Tibial nerve (tissue), 4 donors: Measurements from ENCODE around the gene LSMEM2. TPM values are rescaled to one million over a fixed set of nuclear protein-coding genes. Genes with fewer than 3 reads are reported as not detected.

Source experiments
- DNase-seq, 2 donors: peaks; one replicate each; pipeline ENCODE4 v3.0.0-alpha.2; 2019; ENCODE audit warnings: low spot score in 2 of 2
- H3K27ac ChIP-seq, 4 donors: fragments of 200-600 bp; sonication (generic) in 3 of 4; one replicate each; pipeline ENCODE4 v1.5.1; 2017 to 2019; ENCODE audit warnings: mild to moderate bottlenecking in 1 of 4
- H3K27me3 ChIP-seq, 2 donors: fragments of 200-600 bp; sonication (generic) in 1 of 2; one replicate each; pipeline versions ENCODE4 v1.5.1 to v1.6.0; 2017 to 2019
- H3K36me3 ChIP-seq, 3 donors: fragments of 200-600 bp; sonication (generic); one replicate each; pipeline ENCODE4 v1.5.1; 2018 to 2019
- H3K4me1 ChIP-seq, 4 donors: fragments of 200-600 bp; sonication (generic) in 3 of 4; one replicate each; pipeline ENCODE4 v1.5.1; 2017 to 2019
- H3K4me3 ChIP-seq, 4 donors: fragments of 200-600 bp; sonication (generic) in 3 of 4; one replicate each; pipeline ENCODE4 v1.5.1; 2017 to 2019; ENCODE audit warnings: mild to moderate bottlenecking in 1 of 4, moderate library complexity in 1 of 4
- H3K9me3 ChIP-seq, 4 donors: fragments of 200-600 bp; sonication (generic) in 3 of 4; one replicate each; pipeline ENCODE4 v1.5.1; 2017 to 2019
- EP300 ChIP-seq, 2 donors: sonication (generic); formaldehyde crosslinking; IDR thresholded peaks; one replicate each; pipeline ENCODE4 v1.6.1; 2017; ENCODE audit warnings: antibody characterized with exemption in 2 of 2, mild to moderate bottlenecking in 1 of 2
- POLR2A ChIP-seq, 2 donors: fragments of 450-650 bp; IDR thresholded peaks; one replicate each; pipeline ENCODE4 v1.6.1; 2017; ENCODE audit warnings: antibody characterized with exemption in 2 of 2, mild to moderate bottlenecking in 2 of 2, moderate library complexity in 2 of 2
- WGBS, 2 donors: methylation state at CpG; one replicate each; pipeline ENCODE4 v1.1.5; 2018; 5-methylcytosine and 5-hydroxymethylcytosine counted together
- total RNA-seq, 4 donors: library from RNA; depleted of rRNA; stranded (reverse); fragments of >200 nt; gene quantifications; one replicate each; pipeline ENCODE4 v1.1.0, GENCODE V29; 2016
- TF ChIP-seq, protein P1 (sequence below), 5 experiments: fragments of 200-600 bp in 3 of 5; fragments of 450-650 bp in 2 of 5; sonication (generic) in 3 of 5; IDR thresholded peaks; one replicate each; pipeline ENCODE4 v1.5.1; 2016 to 2019; ENCODE audit warnings: antibody characterized with exemption in 5 of 5, mild to moderate bottlenecking in 3 of 5, moderate library complexity in 2 of 5

The LSMEM2 gene
- total RNA-seq, 4 donors from 2014 or later: 2.0 to 3.1 (median 2.5) TPM

GRCh38 chr3:50256978-50257890 is 21.7 kb upstream of the LSMEM2 start:
- H3K27me3 ChIP-seq: no peaks in the 10 kb centered on the region
- H3K27ac ChIP-seq: peak overlapping the region; percentile 91 to 98 (median 97)
- TF ChIP-seq, protein P1, sequence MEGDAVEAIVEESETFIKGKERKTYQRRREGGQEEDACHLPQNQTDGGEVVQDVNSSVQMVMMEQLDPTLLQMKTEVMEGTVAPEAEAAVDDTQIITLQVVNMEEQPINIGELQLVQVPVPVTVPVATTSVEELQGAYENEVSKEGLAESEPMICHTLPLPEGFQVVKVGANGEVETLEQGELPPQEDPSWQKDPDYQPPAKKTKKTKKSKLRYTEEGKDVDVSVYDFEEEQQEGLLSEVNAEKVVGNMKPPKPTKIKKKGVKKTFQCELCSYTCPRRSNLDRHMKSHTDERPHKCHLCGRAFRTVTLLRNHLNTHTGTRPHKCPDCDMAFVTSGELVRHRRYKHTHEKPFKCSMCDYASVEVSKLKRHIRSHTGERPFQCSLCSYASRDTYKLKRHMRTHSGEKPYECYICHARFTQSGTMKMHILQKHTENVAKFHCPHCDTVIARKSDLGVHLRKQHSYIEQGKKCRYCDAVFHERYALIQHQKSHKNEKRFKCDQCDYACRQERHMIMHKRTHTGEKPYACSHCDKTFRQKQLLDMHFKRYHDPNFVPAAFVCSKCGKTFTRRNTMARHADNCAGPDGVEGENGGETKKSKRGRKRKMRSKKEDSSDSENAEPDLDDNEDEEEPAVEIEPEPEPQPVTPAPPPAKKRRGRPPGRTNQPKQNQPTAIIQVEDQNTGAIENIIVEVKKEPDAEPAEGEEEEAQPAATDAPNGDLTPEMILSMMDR (IDR thresholded peaks at IDR 0.05): peak; percentile 23 to 45 (median 43)
- no peak for TF ChIP-seq POLR2A (IDR thresholded peaks at IDR 0.05)
- no peak overlapping the region for H3K4me3 ChIP-seq
- 82 to 87% methylated on average over 20 of the region's 20 CpGs for WGBS, 2 donors
- peaks cover 0 to 96% (median 58%) of the 10 kb centered on the region in 4 donors for H3K4me1 ChIP-seq
- peaks cover 0 to 63% (median 26%) of the 10 kb centered on the region in 3 donors for H3K36me3 ChIP-seq
- H3K9me3 ChIP-seq: no peaks in the 10 kb centered on the region
- no peak for DNase-seq

GRCh38 chr3:50258029-50258680 is 20.7 kb upstream of the LSMEM2 start:
- Histone ChIP-seq H3K36me3 (peaks cover 0 to 54% (median 18%) of the 10 kb centered on the region in 3 donors), H3K27me3 (no peaks in the 10 kb centered on the region), H3K4me3 (no peak overlapping the region), H3K4me1 (peaks cover 0 to 96% (median 64%) of the 10 kb centered on the region in 4 donors), H3K9me3 (no peaks in the 10 kb centered on the region), H3K27ac (peak overlapping the region; percentile 91 to 98 (median 97))
- DNase-seq: no peak
- 46 to 48% methylated on average over 17 of the region's 17 CpGs for WGBS, 2 donors
- TF ChIP-seq EP300 (IDR thresholded peaks at IDR 0.05) (peak in 1 of 2 donors; percentile 21), POLR2A (IDR thresholded peaks at IDR 0.05) (no peak)

DNA sequence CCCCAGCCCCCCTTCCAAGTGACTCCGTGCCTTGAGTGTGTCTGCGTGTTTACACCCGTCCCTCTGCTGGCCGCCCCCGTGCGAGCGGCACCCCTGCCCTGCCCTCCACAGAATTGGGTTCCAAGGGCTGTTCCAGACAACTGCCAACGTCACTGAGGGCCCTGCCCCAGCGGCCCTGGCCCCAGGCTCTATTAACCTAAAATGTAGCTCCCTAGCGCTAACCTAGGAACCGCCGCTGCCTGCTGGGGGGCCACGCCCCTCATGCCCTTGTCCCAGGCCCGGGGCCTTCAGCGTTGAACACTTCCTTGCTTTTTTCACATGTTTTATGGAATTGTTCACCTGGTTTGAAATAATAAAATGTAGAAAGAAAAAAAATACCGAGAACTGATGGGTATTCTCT is 19.9 kb upstream of the LSMEM2 start:
- TF ChIP-seq, protein P1 (IDR thresholded peaks at IDR 0.05): peak in 2 of 5 experiments; percentile 26 to 27
- TF ChIP-seq EP300 (IDR thresholded peaks at IDR 0.05) (peak in 1 of 2 donors; percentile 68), POLR2A (IDR thresholded peaks at IDR 0.05) (no peak)
- Histone ChIP-seq H3K9me3 (no peaks in the 10 kb centered on the region), H3K4me1 (peaks cover 0 to 96% (median 67%) of the 10 kb centered on the region in 4 donors), H3K27ac (peak overlapping the region; percentile 91 to 98 (median 97)), H3K36me3 (peaks cover 0 to 46% (median 16%) of the 10 kb centered on the region in 3 donors), H3K4me3 (no peak overlapping the region), H3K27me3 (no peaks in the 10 kb centered on the region)
- WGBS, 2 donors: 36 to 48% methylated on average over 16 of the region's 16 CpGs
- DNase-seq: no peak

DNA sequence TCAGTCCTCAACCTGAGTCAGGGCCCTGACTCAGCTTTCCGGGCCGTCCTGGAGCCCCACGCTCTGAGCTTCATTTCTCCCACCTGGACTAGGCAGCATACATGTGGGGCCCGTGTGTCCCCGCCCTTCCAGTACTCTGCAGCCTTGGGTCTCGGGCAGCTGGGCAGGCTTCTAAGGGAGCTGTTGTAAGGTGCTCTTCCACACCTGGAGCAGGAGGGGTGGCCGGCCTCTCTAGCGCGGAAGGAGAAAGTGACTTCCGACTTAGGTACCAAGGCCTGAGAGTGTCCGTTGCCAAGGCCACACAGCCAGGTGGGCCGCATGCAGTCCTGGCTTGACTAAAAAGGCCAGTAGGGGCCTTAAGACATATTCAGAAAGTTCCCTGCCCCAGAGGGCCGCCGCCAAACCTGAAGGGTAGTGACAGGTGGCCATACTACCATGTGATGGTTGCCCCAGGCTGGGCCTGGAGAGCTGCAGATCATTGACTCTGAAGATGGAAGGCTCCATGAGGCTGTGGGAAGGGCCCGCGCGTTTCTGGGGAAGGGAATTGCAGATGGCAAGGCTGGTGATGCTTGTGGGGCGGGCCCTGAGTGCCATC is 19.4 kb upstream of the LSMEM2 start:
- DNase-seq: no peak
- TF ChIP-seq, protein P1 (IDR thresholded peaks at IDR 0.05): no peak
- TF ChIP-seq POLR2A (IDR thresholded peaks at IDR 0.05): no peak
- TF ChIP-seq EP300 (IDR thresholded peaks at IDR 0.05): no peak
- Histone ChIP-seq H3K9me3 (no peaks in the 10 kb centered on the region), H3K4me3 (peak overlapping the region in 3 of 4 donors; percentile 45 to 65 (median 60)), H3K27ac (peak overlapping the region; percentile 91 to 98 (median 97)), H3K36me3 (peaks cover 0 to 40% (median 16%) of the 10 kb centered on the region in 3 donors), H3K27me3 (no peaks in the 10 kb centered on the region), H3K4me1 (peaks cover 0 to 96% (median 67%) of the 10 kb centered on the region in 4 donors)
- WGBS, 2 donors: 50 to 57% methylated on average over 15 to 18 of the region's 18 CpGs
